ENCODE results near the gene CCNG2. TPM values are rescaled to one million over a fixed set of nuclear protein-coding genes. Genes with fewer than 3 reads are reported as not detected.

Gene CCNG2
- total and polyA plus RNA-seq, 4 donors: 1.2 to 10.8 (median 4.1) TPM

GRCh38 chr4:77190053-77190452 is 33.0 kb downstream of the CCNG2 start:
- H3K4me3 ChIP-seq (ENCODE audit: low read depth in 1 of 3, low read length in 3 of 3): no peak overlapping the region
- no peaks in the 10 kb centered on the region for H3K36me3 ChIP-seq (ENCODE audit: control insufficient read depth in 4 of 4, insufficient read depth in 3 of 4, low read depth in 1 of 4, low read length in 3 of 4)
- TF ChIP-seq CTCF (IDR thresholded peaks at IDR 0.05; ENCODE audit: low read depth, low read length, missing input control) (no peak), TAF1 (conservative IDR thresholded peaks at IDR 0.05) (no peak), EGR1 (IDR thresholded peaks at IDR 0.05; ENCODE audit: low read depth in 2 of 2) (no peak), FOXA2 (IDR thresholded peaks at IDR 0.05) (no peak), REST (IDR thresholded peaks at IDR 0.05) (no peak), HNF4G (IDR thresholded peaks at IDR 0.05) (no peak), RAD21 (IDR thresholded peaks at IDR 0.05) (no peak), GABPA (IDR thresholded peaks at IDR 0.05 in 1 of 2, conservative IDR thresholded peaks at IDR 0.05 in 1 of 2) (no peak), ATF3 (IDR thresholded peaks at IDR 0.05) (no peak), SP1 (IDR thresholded peaks at IDR 0.05) (no peak), RXRA (IDR thresholded peaks at IDR 0.05) (no peak), YY1 (IDR thresholded peaks at IDR 0.05) (no peak), FOXA1 (IDR thresholded peaks at IDR 0.05) (no peak), JUND (IDR thresholded peaks at IDR 0.05) (no peak), ZBTB33 (IDR thresholded peaks at IDR 0.05) (no peak), NR2F2 (IDR thresholded peaks at IDR 0.05) (no peak), MAX (IDR thresholded peaks at IDR 0.05) (no peak), HNF4A (conservative IDR thresholded peaks at IDR 0.05) (no peak)
- no peaks in the 10 kb centered on the region for H3K9me3 ChIP-seq (ENCODE audit: control insufficient read depth in 4 of 4, low read length in 3 of 4)
- no peak overlapping the region for H3K27ac ChIP-seq (ENCODE audit: low read depth in 1 of 2, low read length in 2 of 2)
- no peaks in the 10 kb centered on the region for H3K4me1 ChIP-seq (ENCODE audit: control insufficient read depth in 4 of 4, insufficient read depth in 4 of 4, low read length in 3 of 4)
- DNase-seq (ENCODE audit: low spot score): no peak
- WGBS: 94% methylated on average over 1 of the region's 1 CpG
- H3K9ac ChIP-seq (ENCODE audit: low read depth in 1 of 2, low read length in 2 of 2): no peak overlapping the region
- no peaks in the 10 kb centered on the region for H3K27me3 ChIP-seq (ENCODE audit: control insufficient read depth in 4 of 4, insufficient read depth in 4 of 4, low read length in 3 of 4)
